Measurements from ENCODE around the gene SDCBP2. TPM values are rescaled to one million over a fixed set of nuclear protein-coding genes. Genes with fewer than 3 reads are reported as not detected.

The SDCBP2 gene, protein sequence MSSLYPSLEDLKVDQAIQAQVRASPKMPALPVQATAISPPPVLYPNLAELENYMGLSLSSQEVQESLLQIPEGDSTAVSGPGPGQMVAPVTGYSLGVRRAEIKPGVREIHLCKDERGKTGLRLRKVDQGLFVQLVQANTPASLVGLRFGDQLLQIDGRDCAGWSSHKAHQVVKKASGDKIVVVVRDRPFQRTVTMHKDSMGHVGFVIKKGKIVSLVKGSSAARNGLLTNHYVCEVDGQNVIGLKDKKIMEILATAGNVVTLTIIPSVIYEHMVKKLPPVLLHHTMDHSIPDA
- total RNA-seq (2014; rRNA removed; shearing (Covaris generic)) = 1.1 and 1.9 TPM in 2 replicates

DNA sequence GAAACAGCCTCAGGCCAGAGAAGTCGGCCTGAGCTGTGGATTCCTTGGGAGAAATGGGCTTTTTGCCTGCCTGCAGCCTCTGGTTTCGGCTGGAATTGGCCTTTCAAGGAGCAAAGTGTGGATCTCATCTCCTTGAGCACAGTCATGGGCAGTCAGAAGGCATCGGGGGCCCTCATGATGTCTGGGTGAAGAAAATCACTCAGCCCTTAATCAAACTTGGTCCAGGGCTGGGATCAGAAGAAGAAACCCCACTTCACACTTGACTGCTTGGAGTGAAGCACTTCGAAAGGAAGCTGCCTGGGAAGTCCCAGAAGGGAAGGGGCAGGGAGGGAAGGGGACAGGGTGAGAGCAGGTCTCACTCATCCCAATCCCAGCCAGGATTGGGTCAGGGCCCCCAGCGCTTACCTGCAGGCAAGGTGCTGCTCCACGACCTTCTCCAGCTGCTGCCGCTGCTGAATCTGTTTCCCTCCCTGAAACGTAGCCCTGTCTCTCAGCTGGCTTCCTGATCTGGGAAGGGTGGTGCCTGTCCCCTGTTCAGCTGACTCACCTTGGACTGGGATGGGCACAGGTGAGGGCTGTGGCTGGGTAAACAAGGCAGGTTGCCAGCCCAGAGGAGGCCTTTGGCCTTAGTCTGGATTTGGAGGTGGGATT lies at the start of gene SDCBP2:
Gene SDCBP2 (minus strand): TSS at position 460 of the 651 bp plus-strand sequence. CDS start 8,723 bp downstream, outside the sequence.
- DNase-seq = peak; percentile 16
- Histone ChIP-seq H3K27me3 (ENCODE audit: control insufficient read depth, insufficient read depth, low read length) (no peaks in the 10 kb centered on the region), H3K4me3 (ENCODE audit: insufficient read depth, low read depth, low read length) (no peak within 1 kb of the TSS), H3K36me3 (replicated peaks; ENCODE audit: control insufficient read depth, insufficient read depth, low read length) (peaks cover 3% of the 10 kb centered on the region; the same call in 1 of the 2 replicates)

DNA sequence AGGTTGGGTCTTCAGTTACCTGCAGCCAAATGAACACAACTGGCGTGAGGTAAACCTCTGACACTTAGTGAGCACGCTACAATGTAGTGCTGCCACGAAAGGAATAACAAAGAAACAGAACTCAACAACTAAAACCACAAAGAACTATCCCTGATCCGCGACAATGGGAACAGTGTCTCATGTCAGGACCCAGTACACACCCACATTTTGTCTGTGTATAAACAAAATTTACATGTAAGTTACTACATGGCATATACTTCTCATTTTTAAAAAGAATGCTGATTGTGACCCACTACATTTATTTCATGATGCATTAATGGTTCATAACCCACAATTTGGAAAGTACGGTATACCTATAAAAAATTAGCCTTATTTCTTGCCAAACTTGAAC lies 49.8 kb upstream of the SDCBP2 start:
- H3K27me3 ChIP-seq (ENCODE audit: control insufficient read depth, insufficient read depth, low read length) = no peaks in the 10 kb centered on the region
- DNase-seq = no peak
- no peak overlapping the region for H3K4me3 ChIP-seq (ENCODE audit: insufficient read depth, low read depth, low read length)
- H3K36me3 ChIP-seq (replicated peaks; ENCODE audit: control insufficient read depth, insufficient read depth, low read length) = peaks cover 6% of the 10 kb centered on the region

DNA sequence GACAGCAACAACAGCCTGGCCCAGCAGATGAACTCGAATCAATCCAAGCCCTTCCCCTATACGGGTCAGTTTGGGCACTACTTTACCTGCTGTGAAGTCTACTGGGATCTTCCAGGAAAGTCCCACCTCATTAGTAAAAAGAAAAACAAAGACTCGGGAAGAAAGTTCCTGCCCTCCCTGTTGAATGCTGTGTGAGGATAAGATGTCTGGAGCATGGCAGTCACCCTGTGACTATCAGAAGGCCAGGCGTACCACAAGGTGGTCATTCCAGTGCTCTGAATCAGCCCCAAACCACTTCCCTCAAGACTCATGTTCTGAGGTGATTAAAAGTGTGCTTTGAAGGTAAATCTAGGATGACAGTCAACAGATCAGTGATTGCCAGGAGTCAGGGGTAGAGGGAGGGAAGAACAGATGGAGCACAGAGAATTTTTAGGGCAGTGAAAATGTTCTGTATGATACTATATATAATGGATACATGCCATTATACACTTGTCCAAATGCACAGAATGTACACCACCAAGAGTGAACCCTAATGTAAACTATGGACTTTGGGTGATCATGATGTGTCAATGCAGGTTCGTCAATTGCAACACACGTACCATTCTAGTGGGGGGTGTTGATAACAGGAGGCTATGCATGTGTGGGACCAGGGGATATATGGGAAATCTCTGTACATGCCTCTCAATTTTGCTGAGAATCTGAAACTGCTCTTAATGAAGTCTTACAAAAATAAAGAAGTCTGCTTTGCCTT lies 49.2 kb upstream of the SDCBP2 start:
- Histone ChIP-seq H3K36me3 (replicated peaks; ENCODE audit: control insufficient read depth, insufficient read depth, low read length) (peaks cover 6% of the 10 kb centered on the region), H3K27me3 (ENCODE audit: control insufficient read depth, insufficient read depth, low read length) (no peaks in the 10 kb centered on the region), H3K4me3 (ENCODE audit: insufficient read depth, low read depth, low read length) (no peak overlapping the region)
- DNase-seq = no peak

DNA sequence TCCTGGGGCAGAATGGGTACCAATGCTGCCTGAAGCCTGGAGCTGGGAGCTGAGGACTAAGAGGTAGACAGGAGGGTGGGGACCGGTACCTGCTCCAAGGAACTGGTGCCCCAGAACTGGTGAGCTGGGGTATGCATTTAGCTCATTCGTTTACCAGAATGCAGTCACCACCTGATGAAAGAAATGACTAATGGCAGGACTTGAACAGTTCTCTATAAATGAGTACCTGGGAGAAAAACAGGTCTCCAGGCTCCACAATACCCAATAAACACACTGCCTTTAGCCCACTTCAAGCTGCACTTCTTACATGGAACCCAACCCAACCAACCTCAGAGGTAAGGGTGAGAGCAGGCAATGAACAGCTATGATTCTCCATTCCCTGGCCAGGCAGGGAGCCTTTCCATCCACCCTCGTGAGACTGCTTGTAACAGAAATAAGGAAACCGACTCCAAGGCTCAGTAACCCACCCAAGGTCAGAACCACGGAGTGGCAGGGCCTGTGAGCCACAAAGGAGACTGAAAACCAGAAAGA lies 48.5 kb upstream of the SDCBP2 start:
- Histone ChIP-seq H3K36me3 (replicated peaks; ENCODE audit: control insufficient read depth, insufficient read depth, low read length) (peaks cover 6% of the 10 kb centered on the region), H3K27me3 (ENCODE audit: control insufficient read depth, insufficient read depth, low read length) (no peaks in the 10 kb centered on the region), H3K4me3 (ENCODE audit: insufficient read depth, low read depth, low read length) (no peak overlapping the region)
- DNase-seq = no peak

DNA sequence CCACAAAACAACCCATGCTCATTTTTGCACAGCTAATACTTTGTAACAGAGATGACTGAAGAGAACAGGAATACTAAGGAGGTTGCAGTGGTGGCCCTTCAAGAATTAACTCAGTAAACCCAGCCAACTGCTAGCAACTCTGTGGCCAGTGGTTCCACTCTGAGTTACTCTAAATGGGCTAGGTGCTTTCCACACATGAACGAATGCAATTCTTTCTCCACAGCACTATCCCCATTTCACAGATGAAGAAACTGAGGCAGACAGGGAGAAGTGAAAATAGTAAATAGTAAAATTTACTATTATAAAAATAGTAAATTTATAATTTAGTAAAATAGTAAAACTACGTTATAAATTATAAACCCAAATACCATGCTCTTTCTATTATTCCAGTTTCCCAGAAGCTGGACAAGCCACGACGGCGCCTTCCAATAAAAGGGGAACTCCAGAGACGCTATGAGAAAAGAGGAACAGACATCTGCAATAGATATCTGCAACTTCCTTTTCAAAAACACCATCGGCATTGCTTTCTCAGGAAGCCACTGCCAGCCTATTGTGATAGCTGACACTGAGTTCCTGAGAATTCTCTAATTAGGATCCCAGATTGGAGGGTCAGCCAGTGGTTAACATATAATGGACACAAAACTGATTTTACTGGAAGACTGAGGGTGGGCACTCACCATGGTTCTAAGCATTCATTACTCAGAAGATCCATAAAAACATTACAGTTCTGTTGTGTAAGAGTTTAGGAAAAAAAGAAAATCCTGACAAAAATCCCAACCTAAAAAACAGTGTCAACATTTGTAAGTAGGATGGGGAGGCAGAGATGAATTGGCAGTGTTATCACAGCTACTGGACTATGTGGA lies 47.7 kb upstream of the SDCBP2 start:
- H3K27me3 ChIP-seq (ENCODE audit: control insufficient read depth, insufficient read depth, low read length) = no peaks in the 10 kb centered on the region
- H3K36me3 ChIP-seq (replicated peaks; ENCODE audit: control insufficient read depth, insufficient read depth, low read length) = peaks cover 8% of the 10 kb centered on the region
- no peak for DNase-seq
- no peak overlapping the region for H3K4me3 ChIP-seq (ENCODE audit: insufficient read depth, low read depth, low read length)

DNA sequence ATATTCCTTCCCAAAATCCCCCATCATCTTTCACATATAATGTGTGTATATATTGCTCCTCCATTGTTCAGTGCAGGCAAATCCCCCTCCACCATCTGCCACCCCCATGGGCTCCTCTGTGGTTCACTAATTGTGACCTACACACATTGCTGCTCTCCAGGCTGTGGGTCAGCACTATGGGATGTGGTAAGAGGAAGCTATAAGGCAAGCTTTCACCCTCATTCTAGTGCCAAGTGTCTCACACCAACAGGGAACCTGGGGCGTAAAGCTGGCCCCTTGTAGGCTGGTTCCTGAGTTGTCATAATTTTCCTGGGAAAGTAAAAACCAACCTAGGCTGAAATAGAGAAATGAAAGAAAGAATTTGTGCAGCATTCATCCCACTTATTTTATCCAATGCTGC lies 47.1 kb upstream of the SDCBP2 start:
- no peak overlapping the region for H3K4me3 ChIP-seq (ENCODE audit: insufficient read depth, low read depth, low read length)
- H3K27me3 ChIP-seq (ENCODE audit: control insufficient read depth, insufficient read depth, low read length) = no peaks in the 10 kb centered on the region
- no peak for DNase-seq
- H3K36me3 ChIP-seq (replicated peaks; ENCODE audit: control insufficient read depth, insufficient read depth, low read length) = peaks cover 11% of the 10 kb centered on the region

DNA sequence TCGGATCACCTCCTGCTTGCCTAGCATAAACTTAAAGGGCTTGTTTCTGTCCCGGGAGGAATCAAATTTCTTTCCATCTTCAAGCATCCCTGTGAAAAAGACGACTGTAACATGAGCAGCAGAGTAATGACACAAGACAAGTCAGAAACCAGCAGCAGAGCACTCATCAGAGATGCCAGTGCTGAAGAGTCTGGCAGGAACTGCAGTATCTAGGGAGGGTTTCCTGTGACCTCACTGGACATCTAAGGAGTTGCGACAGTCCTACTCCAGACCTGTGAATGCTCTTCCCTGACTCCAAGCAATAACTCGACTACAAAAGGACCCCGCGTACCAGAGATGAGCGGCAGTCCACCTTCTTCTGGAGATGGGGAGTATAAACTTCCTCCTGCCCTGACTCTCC lies 46.6 kb upstream of the SDCBP2 start:
- Histone ChIP-seq H3K4me3 (ENCODE audit: insufficient read depth, low read depth, low read length) (no peak overlapping the region), H3K36me3 (replicated peaks; ENCODE audit: control insufficient read depth, insufficient read depth, low read length) (peaks cover 12% of the 10 kb centered on the region), H3K27me3 (ENCODE audit: control insufficient read depth, insufficient read depth, low read length) (no peaks in the 10 kb centered on the region)
- no peak for DNase-seq

DNA sequence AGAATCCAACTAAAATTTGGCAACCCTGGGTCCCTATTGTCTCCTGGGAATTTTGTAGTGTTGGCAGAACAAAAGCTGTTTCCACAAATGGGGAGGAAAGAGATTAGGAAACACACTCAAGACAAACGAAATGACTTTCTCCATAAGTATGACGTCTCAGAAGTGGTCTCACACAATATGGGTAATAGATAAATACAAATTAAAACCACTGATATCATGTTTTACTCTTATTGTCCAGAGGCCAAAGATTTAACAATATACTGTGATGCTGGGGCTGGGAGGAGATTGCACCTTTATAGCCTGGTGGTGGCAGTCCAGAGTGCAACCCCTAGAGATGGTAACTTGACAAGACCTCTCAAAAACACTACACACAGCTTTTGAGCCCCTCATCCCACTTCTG lies 45.3 kb upstream of the SDCBP2 start:
- Histone ChIP-seq H3K4me3 (ENCODE audit: insufficient read depth, low read depth, low read length) (no peak overlapping the region), H3K36me3 (replicated peaks; ENCODE audit: control insufficient read depth, insufficient read depth, low read length) (peaks cover 12% of the 10 kb centered on the region), H3K27me3 (ENCODE audit: control insufficient read depth, insufficient read depth, low read length) (no peaks in the 10 kb centered on the region)
- DNase-seq = no peak

DNA sequence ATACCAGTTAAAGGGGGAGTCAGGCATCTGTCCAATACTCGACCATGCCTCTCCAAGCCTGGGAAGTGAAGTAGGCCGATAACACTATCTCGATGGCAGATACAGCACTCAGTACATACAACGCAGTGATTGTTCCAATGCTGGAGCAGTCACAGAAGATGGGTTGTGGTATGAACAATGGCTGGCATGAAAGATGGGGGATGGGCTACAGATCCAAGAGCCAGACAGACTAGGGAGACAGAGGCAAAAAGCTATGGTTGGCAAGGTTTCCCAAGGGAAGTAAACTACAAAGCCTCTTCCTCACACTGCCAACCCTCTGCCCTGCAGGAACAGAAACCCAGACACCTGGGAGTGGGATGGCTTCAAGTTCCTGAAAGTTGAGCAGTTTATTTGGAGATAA lies 44.7 kb upstream of the SDCBP2 start:
- H3K36me3 ChIP-seq (replicated peaks; ENCODE audit: control insufficient read depth, insufficient read depth, low read length) = peaks cover 12% of the 10 kb centered on the region
- DNase-seq = no peak
- no peaks in the 10 kb centered on the region for H3K27me3 ChIP-seq (ENCODE audit: control insufficient read depth, insufficient read depth, low read length)
- no peak overlapping the region for H3K4me3 ChIP-seq (ENCODE audit: insufficient read depth, low read depth, low read length)

DNA sequence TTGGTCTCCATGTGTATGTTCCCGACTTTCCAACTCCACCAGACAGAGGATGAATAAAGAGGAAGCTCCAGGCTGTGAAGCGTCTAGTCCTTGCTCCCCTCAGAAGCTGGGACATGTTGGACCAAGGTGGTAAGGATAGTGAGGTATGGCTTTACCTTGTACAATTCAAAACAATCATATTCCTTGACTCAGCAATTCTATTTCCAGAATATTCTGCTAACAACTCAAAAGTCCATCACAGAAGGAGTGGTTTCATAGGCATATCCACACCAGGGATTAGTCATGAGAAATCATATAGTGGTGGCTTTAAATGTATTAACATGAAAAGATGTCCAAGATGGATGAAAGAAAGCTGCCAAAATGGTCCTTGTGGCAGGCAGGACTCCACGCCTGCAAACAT lies 44.1 kb upstream of the SDCBP2 start:
- DNase-seq = no peak
- Histone ChIP-seq H3K36me3 (replicated peaks; ENCODE audit: control insufficient read depth, insufficient read depth, low read length) (peaks cover 12% of the 10 kb centered on the region), H3K4me3 (ENCODE audit: insufficient read depth, low read depth, low read length) (no peak overlapping the region), H3K27me3 (ENCODE audit: control insufficient read depth, insufficient read depth, low read length) (no peaks in the 10 kb centered on the region)

DNA sequence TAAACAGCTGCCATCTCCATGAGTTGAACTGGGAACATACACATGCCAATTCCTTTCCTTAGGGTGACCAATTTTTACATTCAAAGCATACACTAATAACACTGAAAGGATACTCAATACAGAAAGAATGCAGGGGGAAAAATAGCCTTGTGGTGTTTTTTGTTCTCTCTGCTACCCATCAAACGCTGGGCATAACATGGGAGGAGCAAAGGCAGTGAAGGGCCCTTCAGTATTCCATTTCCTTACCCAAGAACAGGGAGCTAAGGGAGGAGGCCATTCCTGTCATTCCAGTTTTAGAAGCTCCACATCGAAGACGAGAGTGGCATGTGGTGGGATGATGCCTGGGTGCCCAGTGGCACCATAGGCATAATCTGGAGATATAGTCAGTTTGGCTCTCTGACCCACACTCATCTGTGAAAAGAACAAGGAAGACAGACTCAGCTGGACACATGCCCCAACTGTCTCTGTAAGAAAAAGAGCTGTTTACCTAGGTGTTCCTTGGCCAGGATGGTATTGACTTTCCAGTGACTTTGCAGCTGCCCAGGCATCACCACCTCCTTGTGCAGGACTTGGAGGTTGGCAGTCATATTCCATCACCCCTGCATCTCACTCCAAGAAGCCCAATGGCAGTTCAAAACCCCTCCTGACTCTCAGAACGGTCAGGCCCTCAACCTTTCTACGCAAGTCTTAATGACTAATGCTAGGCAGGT lies 43.0 kb upstream of the SDCBP2 start:
- DNase-seq = no peak
- no peaks in the 10 kb centered on the region for H3K27me3 ChIP-seq (ENCODE audit: control insufficient read depth, insufficient read depth, low read length)
- H3K4me3 ChIP-seq (ENCODE audit: insufficient read depth, low read depth, low read length) = no peak overlapping the region
- peaks cover 12% of the 10 kb centered on the region for H3K36me3 ChIP-seq (replicated peaks; ENCODE audit: control insufficient read depth, insufficient read depth, low read length)

DNA sequence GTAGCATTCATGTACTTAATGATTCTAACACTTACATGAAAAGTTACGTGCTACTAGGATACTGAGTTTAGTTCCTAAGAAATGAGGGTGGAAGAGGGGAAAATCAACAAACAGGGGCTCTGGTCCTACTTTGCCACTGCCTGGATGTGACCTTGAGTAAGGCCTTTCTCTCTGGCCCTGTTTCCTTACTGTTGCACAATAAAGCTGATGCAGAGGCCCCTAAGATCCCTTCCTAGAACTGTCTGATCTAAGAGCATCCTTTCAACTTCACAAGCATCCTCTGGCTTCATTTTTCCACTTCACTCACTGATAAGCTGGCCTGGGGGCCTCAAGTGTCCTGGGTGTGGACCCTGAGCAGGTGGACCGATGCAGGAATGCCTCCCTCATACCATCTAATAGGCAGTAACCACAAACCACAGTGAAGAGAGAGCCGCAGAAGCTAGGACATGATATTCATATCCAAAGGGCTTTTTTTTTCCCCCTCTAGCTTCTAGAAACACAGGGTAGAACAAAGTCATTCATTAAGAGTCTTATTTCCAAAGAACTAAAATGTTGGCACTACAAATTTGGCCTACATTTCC lies 42.4 kb upstream of the SDCBP2 start:
- no peaks in the 10 kb centered on the region for H3K27me3 ChIP-seq (ENCODE audit: control insufficient read depth, insufficient read depth, low read length)
- H3K4me3 ChIP-seq (ENCODE audit: insufficient read depth, low read depth, low read length) = no peak overlapping the region
- no peak for DNase-seq
- peaks cover 12% of the 10 kb centered on the region for H3K36me3 ChIP-seq (replicated peaks; ENCODE audit: control insufficient read depth, insufficient read depth, low read length)

DNA sequence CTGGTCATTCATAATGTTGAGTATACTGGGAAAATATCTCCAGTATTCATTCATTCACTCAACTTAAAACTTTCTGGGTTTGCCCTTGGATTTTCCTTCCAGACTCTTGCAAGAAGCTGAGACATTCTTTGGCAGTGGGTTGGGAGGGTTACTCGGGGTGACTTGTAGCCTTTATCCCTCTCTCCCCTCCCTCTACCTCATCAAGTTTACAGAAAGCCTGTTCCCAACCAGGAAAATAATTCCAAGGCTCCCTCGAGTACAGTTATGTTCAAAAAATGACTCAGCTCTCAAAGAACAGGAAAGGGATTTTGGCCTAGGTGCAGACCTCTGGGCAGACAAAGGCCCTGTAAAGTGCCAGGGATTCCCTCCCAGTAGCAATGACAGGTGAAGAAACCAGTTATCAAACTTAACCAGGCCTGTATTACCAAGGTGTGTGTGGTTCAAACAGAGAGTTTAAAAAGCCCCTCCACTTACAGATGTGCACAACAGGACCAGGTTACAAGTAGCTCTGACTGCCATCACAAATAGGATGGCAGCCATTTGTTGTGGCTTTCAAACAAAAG lies 41.7 kb upstream of the SDCBP2 start:
- no peak overlapping the region for H3K4me3 ChIP-seq (ENCODE audit: insufficient read depth, low read depth, low read length)
- no peaks in the 10 kb centered on the region for H3K27me3 ChIP-seq (ENCODE audit: control insufficient read depth, insufficient read depth, low read length)
- peaks cover 12% of the 10 kb centered on the region for H3K36me3 ChIP-seq (replicated peaks; ENCODE audit: control insufficient read depth, insufficient read depth, low read length)
- no peak for DNase-seq

All from H7 (cell line).